OCI-LY7 (cell line): Measurements from ENCODE around the gene CST9.

Source experiments
- EZH2phosphoT487 ChIP-seq: fragments of 200-600 bp; sonication (generic); IDR thresholded peaks from 2 replicates; pipeline ENCODE4 v1.6.1; 2018; ENCODE audit warnings: low read depth, borderline replicate concordance, mild to moderate bottlenecking, mixed run types, antibody characterized with exemption, low read length, moderate library complexity, mixed read lengths
- TF ChIP-seq, protein P1 (sequence below): fragments of 200-600 bp; sonication (generic); conservative IDR thresholded peaks from 2 replicates; pipeline ENCODE4 v1.5.1; 2014; ENCODE audit warnings: mild to moderate bottlenecking, antibody characterized with exemption, low read length, moderate library complexity, mixed read lengths

DNA sequence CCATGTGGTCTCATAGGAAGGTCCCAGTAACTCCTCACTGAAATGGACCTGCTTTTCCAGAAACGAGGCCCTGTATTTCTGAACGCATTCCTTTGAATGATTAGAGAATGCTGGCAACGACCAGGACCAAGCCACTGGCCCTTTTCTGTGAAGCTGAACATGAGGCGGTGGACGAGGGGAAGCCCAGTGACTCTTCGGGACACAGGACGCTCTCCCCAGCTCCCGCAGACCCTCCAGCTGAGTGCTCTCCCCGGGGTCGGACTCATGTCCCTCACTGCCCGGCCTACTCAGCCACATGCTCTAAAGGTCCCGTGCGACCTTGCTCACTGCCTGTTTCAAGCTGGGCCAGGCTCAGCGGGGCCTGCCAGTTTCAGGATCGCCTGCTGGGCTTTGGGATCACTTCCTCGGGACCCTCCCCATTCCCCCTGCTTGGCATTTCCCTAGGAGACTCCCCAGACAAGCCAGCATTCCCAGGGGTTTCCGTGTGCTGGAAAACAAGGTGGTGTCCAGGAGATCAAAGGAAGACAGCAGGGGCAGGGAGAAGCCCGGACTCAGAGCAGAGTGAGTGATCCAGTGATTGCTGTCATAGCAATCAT is 2.6 kb upstream of the CST9 start:
- TF ChIP-seq, protein P1, sequence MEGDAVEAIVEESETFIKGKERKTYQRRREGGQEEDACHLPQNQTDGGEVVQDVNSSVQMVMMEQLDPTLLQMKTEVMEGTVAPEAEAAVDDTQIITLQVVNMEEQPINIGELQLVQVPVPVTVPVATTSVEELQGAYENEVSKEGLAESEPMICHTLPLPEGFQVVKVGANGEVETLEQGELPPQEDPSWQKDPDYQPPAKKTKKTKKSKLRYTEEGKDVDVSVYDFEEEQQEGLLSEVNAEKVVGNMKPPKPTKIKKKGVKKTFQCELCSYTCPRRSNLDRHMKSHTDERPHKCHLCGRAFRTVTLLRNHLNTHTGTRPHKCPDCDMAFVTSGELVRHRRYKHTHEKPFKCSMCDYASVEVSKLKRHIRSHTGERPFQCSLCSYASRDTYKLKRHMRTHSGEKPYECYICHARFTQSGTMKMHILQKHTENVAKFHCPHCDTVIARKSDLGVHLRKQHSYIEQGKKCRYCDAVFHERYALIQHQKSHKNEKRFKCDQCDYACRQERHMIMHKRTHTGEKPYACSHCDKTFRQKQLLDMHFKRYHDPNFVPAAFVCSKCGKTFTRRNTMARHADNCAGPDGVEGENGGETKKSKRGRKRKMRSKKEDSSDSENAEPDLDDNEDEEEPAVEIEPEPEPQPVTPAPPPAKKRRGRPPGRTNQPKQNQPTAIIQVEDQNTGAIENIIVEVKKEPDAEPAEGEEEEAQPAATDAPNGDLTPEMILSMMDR, result no peak
- TF ChIP-seq EZH2phosphoT487, result no peak
